Thyroid gland (tissue), 4 donors: Measurements from ENCODE around the gene POMT1.

Source experiments
- POLR2A ChIP-seq, 2 donors: fragments of 450-650 bp; IDR thresholded peaks; one replicate each; pipeline ENCODE4 v1.6.1; 2017; ENCODE audit warnings: antibody characterized with exemption in 2 of 2, mild to moderate bottlenecking in 2 of 2, moderate library complexity in 1 of 2
- TF ChIP-seq, protein P1 (sequence below), 6 experiments: fragments of 200-600 bp in 3 of 6; fragments of 450-650 bp in 3 of 6; sonication (generic) in 3 of 6; IDR thresholded peaks; one replicate each; pipeline ENCODE4 v1.5.1; 2016 to 2019; ENCODE audit warnings: antibody characterized with exemption in 6 of 6, mild to moderate bottlenecking in 2 of 6, inconsistent platforms in 1 of 6, moderate library complexity in 1 of 6

DNA sequence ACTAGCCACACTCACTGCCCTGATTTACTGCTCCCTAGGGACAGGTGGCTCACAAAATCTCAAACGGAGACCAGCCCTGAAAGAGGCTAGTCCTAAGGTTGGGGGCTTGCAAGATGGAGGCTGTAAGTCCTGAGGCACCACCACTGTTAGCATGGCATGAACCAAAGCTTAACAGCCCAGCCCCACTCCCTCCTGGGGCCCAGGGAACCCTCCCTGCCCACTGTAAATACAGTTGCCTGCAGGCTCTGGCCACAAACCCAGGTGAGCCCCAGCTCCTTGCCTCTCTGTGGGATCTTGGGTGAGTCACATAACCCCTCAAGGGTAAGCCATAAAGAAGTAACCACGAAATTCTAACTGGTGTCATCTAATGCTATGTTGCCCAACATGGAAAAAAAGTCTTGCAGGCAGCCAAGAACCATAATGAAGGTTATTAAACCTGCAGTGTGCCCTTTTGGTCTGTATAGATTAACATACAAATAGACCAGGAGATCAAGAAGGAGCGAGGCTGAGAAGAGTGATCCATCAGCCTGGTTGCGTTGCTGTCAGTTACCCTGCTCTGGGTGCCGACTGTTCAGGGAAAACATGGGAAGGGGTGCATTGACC, 1.7 kb upstream of the POMT1 start:
- TF ChIP-seq, protein P1, sequence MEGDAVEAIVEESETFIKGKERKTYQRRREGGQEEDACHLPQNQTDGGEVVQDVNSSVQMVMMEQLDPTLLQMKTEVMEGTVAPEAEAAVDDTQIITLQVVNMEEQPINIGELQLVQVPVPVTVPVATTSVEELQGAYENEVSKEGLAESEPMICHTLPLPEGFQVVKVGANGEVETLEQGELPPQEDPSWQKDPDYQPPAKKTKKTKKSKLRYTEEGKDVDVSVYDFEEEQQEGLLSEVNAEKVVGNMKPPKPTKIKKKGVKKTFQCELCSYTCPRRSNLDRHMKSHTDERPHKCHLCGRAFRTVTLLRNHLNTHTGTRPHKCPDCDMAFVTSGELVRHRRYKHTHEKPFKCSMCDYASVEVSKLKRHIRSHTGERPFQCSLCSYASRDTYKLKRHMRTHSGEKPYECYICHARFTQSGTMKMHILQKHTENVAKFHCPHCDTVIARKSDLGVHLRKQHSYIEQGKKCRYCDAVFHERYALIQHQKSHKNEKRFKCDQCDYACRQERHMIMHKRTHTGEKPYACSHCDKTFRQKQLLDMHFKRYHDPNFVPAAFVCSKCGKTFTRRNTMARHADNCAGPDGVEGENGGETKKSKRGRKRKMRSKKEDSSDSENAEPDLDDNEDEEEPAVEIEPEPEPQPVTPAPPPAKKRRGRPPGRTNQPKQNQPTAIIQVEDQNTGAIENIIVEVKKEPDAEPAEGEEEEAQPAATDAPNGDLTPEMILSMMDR (IDR thresholded peaks at IDR 0.05), result no peak
- no peak for TF ChIP-seq POLR2A (IDR thresholded peaks at IDR 0.05)
